HEK293 (cell line): ENCODE data around the gene KRTAP5-1.

Source experiments
- CTCF ChIA-PET: fragments of 350-600 bp; formaldehyde crosslinking; extraction: SDS; loops from one replicate; lab custom pipeline; 2021; ENCODE audit warnings: antibody characterized with exemption; lab: Yijun Ruan, JAX
- POLR2A ChIA-PET: fragments of 300-600 bp; formaldehyde crosslinking; extraction: SDS; loops from one replicate; lab custom pipeline; 2020; ENCODE audit warnings: antibody characterized with exemption, inconsistent platforms; lab: Yijun Ruan, JAX
- H3K27ac ChIP-seq: fragments of 200-500 bp; sonication (Bioruptor generic); 2 replicates; pipeline ENCODE4 v1.5.1; 2014; ENCODE audit warnings: low read depth, low read length, control low read depth, inconsistent platforms; ENCODE audit errors: extremely low read depth
- H3K36me3 ChIP-seq, 2 experiments: fragments of 200-500 bp in 1 of 2; sonication (Bioruptor generic) in 1 of 2; 1 replicate in 1 of 2; 2 replicates in 1 of 2; pipeline ENCODE4 v1.5.1; 2014 to 2017; ENCODE audit warnings: inconsistent platforms in 2 of 2, low read length in 2 of 2; ENCODE audit not compliant: control insufficient read depth in 2 of 2, insufficient read depth in 1 of 2
- H3K4me1 ChIP-seq: fragments of 200-500 bp; sonication (Bioruptor generic); 2 replicates; pipeline ENCODE4 v1.5.1; 2014; ENCODE audit warnings: mild to moderate bottlenecking, low read length, inconsistent platforms; ENCODE audit not compliant: control insufficient read depth, insufficient read depth
- H3K4me3 ChIP-seq: 2 replicates; pipeline ENCODE4 v1.5.1; 2011; ENCODE audit warnings: low read depth, mild to moderate bottlenecking, control low read depth, low read length, moderate library complexity
- H3K9me3 ChIP-seq: fragments of 200-500 bp; sonication (Bioruptor generic); 2 replicates; pipeline ENCODE4 v1.5.1; 2014; ENCODE audit warnings: low read depth, low read length, inconsistent platforms; ENCODE audit not compliant: control insufficient read depth, insufficient read depth
- GLIS2 ChIP-seq: fragments of 450-650 bp; formaldehyde crosslinking; IDR thresholded peaks from 2 replicates; pipeline ENCODE4 v1.5.1; 2016; ENCODE audit warnings: missing biosample characterization, missing genetic modification characterization
- HOXC10 ChIP-seq: sonication (generic); formaldehyde crosslinking; IDR thresholded peaks from 2 replicates; pipeline ENCODE4 v1.8.1; 2023; ENCODE audit warnings: mild to moderate bottlenecking, missing genetic modification reagents
- KLF16 ChIP-seq: fragments of 450-650 bp; formaldehyde crosslinking; IDR thresholded peaks from 2 replicates; pipeline ENCODE4 v1.5.1; 2017; ENCODE audit warnings: missing biosample characterization, missing genetic modification characterization
- KLF8 ChIP-seq: fragments of 450-650 bp; formaldehyde crosslinking; IDR thresholded peaks from 2 replicates; pipeline ENCODE4 v1.5.1; 2016; ENCODE audit warnings: missing biosample characterization, missing genetic modification characterization
- PATZ1 ChIP-seq: fragments of 450-650 bp; formaldehyde crosslinking; IDR thresholded peaks from 2 replicates; pipeline ENCODE4 v1.5.1; 2016; ENCODE audit warnings: missing biosample characterization, missing genetic modification characterization
- SALL2 ChIP-seq: fragments of 450-650 bp; formaldehyde crosslinking; IDR thresholded peaks from 2 replicates; pipeline ENCODE4 v1.5.0; 2017; ENCODE audit warnings: missing biosample characterization, mild to moderate bottlenecking, missing genetic modification characterization, borderline replicate concordance
- YY2 ChIP-seq: fragments of 450-650 bp; formaldehyde crosslinking; IDR thresholded peaks from 2 replicates; pipeline ENCODE4 v1.5.1; 2016; ENCODE audit warnings: missing biosample characterization, missing genetic modification characterization
- ZBTB21 ChIP-seq: fragments of 450-650 bp; formaldehyde crosslinking; IDR thresholded peaks from 2 replicates; pipeline ENCODE4 v1.5.1; 2017; ENCODE audit warnings: missing biosample characterization, missing genetic modification characterization
- ZNF155 ChIP-seq: fragments of 450-650 bp; formaldehyde crosslinking; IDR thresholded peaks from 2 replicates; pipeline ENCODE4 v1.5.1; 2016; ENCODE audit warnings: missing biosample characterization, missing genetic modification characterization
- ZNF157 ChIP-seq: fragments of 450-650 bp; formaldehyde crosslinking; IDR thresholded peaks from 2 replicates; pipeline ENCODE4 v1.5.1; 2016; ENCODE audit warnings: missing biosample characterization, missing genetic modification characterization
- ZNF175 ChIP-seq: fragments of 450-650 bp; formaldehyde crosslinking; IDR thresholded peaks from 2 replicates; pipeline ENCODE4 v1.5.1; 2016; ENCODE audit warnings: missing biosample characterization, missing genetic modification characterization
- ZNF23 ChIP-seq: fragments of 450-650 bp; formaldehyde crosslinking; IDR thresholded peaks from 2 replicates; pipeline ENCODE4 v1.5.1; 2016; ENCODE audit warnings: missing biosample characterization, missing genetic modification characterization, borderline replicate concordance
- ZNF248 ChIP-seq: fragments of 450-650 bp; formaldehyde crosslinking; IDR thresholded peaks from 2 replicates; pipeline ENCODE4 v1.5.1; 2017; ENCODE audit warnings: missing biosample characterization, missing genetic modification characterization
- ZNF398 ChIP-seq: fragments of 450-650 bp; formaldehyde crosslinking; IDR thresholded peaks from 2 replicates; pipeline ENCODE4 v1.5.1; 2017; ENCODE audit warnings: missing biosample characterization, missing genetic modification characterization
- ZNF426 ChIP-seq: fragments of 450-650 bp; formaldehyde crosslinking; IDR thresholded peaks from 2 replicates; pipeline ENCODE4 v1.5.1; 2017; ENCODE audit warnings: missing biosample characterization, missing genetic modification characterization, mild to moderate bottlenecking, inconsistent platforms, moderate library complexity
- ZNF48 ChIP-seq: fragments of 450-650 bp; formaldehyde crosslinking; IDR thresholded peaks from 2 replicates; pipeline ENCODE4 v1.5.1; 2016; ENCODE audit warnings: missing biosample characterization, missing genetic modification characterization
- ZNF510 ChIP-seq: fragments of 450-650 bp; formaldehyde crosslinking; IDR thresholded peaks from 2 replicates; pipeline ENCODE4 v1.5.1; 2018; ENCODE audit warnings: mild to moderate bottlenecking, missing genetic modification characterization, missing biosample characterization; ENCODE audit not compliant: insufficient replicate concordance
- ZNF514 ChIP-seq: fragments of 450-650 bp; formaldehyde crosslinking; IDR thresholded peaks from 2 replicates; pipeline ENCODE4 v1.5.1; 2016; ENCODE audit warnings: missing biosample characterization, missing genetic modification characterization
- ZNF654 ChIP-seq: fragments of 450-650 bp; formaldehyde crosslinking; IDR thresholded peaks from 2 replicates; pipeline ENCODE4 v1.5.1; 2016; ENCODE audit warnings: low read depth, missing biosample characterization, missing genetic modification characterization
- ZNF677 ChIP-seq: fragments of 450-650 bp; IDR thresholded peaks from 2 replicates; pipeline ENCODE4 v1.5.0; 2018; ENCODE audit warnings: missing biosample characterization, mild to moderate bottlenecking, missing genetic modification characterization, moderate library complexity
- ZNF701 ChIP-seq: fragments of 450-650 bp; formaldehyde crosslinking; IDR thresholded peaks from 2 replicates; pipeline ENCODE4 v1.5.1; 2016; ENCODE audit warnings: missing biosample characterization, missing genetic modification characterization
- ZNF785 ChIP-seq: fragments of 450-650 bp; formaldehyde crosslinking; IDR thresholded peaks from 2 replicates; pipeline ENCODE4 v1.5.1; 2016; ENCODE audit warnings: missing biosample characterization, missing genetic modification characterization
- ZNF837 ChIP-seq: fragments of 450-650 bp; formaldehyde crosslinking; IDR thresholded peaks from 2 replicates; pipeline ENCODE4 v1.5.1; 2016; ENCODE audit warnings: missing biosample characterization, missing genetic modification characterization
- ZSCAN16 ChIP-seq: fragments of 450-650 bp; formaldehyde crosslinking; IDR thresholded peaks from 2 replicates; pipeline ENCODE4 v1.5.1; 2016; ENCODE audit warnings: missing biosample characterization, missing genetic modification characterization
- ZSCAN18 ChIP-seq: fragments of 450-650 bp; formaldehyde crosslinking; IDR thresholded peaks from 2 replicates; pipeline ENCODE4 v1.5.1; 2016; ENCODE audit warnings: missing biosample characterization, missing genetic modification characterization
- TF ChIP-seq, protein P1 (sequence below): fragments of 450-650 bp; formaldehyde crosslinking; IDR thresholded peaks from 2 replicates; pipeline ENCODE4 v1.5.1; 2016; ENCODE audit warnings: missing biosample characterization, missing genetic modification characterization
- TF ChIP-seq, protein P2 (sequence below): fragments of 450-650 bp; formaldehyde crosslinking; IDR thresholded peaks from 2 replicates; pipeline ENCODE4 v1.5.1; 2016; ENCODE audit warnings: missing biosample characterization, missing genetic modification characterization

The KRTAP5-1 gene

DNA sequence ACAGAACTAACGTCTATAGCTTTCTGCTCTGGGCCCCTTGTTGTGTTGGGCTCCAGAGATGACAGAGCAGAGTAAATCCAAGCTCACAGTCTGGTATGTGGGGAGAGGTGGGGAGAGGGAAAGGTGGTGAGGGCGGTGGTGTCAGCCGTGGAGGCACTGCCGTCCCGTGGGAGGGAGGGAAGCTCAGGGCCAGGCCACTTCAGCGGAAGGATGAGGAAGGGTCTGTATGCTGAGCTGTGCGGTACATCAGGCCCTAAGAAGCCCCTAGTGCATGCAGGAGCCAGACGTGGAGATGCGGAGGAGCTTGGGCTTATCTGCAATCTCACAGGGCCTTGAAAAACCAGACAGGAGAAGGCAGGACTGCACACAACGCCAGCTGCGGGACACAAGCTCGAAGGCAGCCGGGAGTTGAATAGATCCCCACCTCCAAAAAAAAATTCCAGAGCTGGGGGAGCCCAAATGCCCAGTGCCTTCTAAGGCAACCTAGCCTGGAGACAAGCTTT lies 46.0 kb upstream of the KRTAP5-1 start:
- CTCF ChIA-PET = interaction anchor here (0.6 to 7.2 kb wide), 12 partner anchors 8 to 678 kb away, joined by 3 to 67 read pairs (median 4); partner anchors contain the start of gene KRTAP5-4
- POLR2A ChIA-PET = no interaction called here
- H3K36me3 ChIP-seq = no peaks in the 10 kb centered on the region
- H3K9me3 ChIP-seq = no peaks in the 10 kb centered on the region
- H3K4me3 ChIP-seq = no peak overlapping the region
- TF ChIP-seq ZNF785 (tag by site-specific recombination) (no peak), ZNF701 (tag by site-specific recombination) (no peak), ZNF48 (no peak), ZNF398 (tag by site-specific recombination) (no peak), HOXC10 (CRISPR knock-in tag) (no peak), ZNF175 (tag by site-specific recombination) (no peak), KLF8 (no peak), ZNF654 (no peak), ZNF677 (tag by site-specific recombination) (no peak), ZNF837 (tag by site-specific recombination) (no peak), ZSCAN16 (tag by site-specific recombination) (no peak), SALL2 (tag by site-specific recombination) (no peak), GLIS2 (no peak), ZNF23 (tag by site-specific recombination) (no peak), ZNF155 (tag by site-specific recombination) (no peak), ZNF514 (tag by site-specific recombination) (no peak), ZBTB21 (tag by site-specific recombination) (no peak), ZSCAN18 (tag by site-specific recombination) (no peak)
- TF ChIP-seq, protein P1, sequence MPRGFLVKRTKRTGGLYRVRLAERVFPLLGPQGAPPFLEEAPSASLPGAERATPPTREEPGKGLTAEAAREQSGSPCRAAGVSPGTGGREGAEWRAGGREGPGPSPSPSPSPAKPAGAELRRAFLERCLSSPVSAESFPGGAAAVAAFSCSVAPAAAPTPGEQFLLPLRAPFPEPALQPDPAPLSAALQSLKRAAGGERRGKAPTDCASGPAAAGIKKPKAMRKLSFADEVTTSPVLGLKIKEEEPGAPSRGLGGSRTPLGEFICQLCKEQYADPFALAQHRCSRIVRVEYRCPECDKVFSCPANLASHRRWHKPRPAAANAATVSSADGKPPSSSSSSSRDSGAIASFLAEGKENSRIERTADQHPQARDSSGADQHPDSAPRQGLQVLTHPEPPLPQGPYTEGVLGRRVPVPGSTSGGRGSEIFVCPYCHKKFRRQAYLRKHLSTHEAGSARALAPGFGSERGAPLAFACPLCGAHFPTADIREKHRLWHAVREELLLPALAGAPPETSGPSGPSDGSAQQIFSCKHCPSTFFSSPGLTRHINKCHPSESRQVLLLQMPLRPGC (tag by site-specific recombination) = no peak
- H3K4me1 ChIP-seq = no peaks in the 10 kb centered on the region
- no peak overlapping the region for H3K27ac ChIP-seq

DNA sequence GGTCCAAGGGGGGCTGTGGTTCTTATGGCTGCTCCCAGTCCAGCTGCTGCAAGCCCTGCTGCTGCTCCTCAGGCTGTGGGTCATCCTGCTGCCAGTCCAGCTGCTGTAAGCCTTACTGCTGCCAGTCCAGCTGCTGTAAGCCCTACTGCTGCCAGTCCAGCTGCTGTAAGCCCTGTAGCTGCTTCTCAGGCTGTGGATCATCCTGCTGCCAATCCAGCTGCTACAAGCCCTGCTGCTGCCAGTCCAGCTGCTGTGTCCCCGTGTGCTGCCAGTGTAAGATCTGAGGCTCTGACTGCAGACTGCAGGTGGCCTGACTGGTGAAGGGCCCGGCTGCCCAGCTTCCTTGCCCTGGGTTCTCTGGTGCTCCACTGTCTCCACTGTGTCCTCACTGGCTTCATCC lies 45.2 kb upstream of the KRTAP5-1 start:
- Histone ChIP-seq H3K9me3 (no peaks in the 10 kb centered on the region), H3K27ac (no peak overlapping the region), H3K4me3 (no peak overlapping the region), H3K36me3 (no peaks in the 10 kb centered on the region), H3K4me1 (no peaks in the 10 kb centered on the region)
- ChIA-PET CTCF (interaction anchor here (1.2 to 7.2 kb wide), 7 partner anchors 9 to 520 kb away, joined by 3 to 67 read pairs (median 4); no protein-coding TSS in a partner anchor), POLR2A (no interaction called here)
- no peak for TF ChIP-seq KLF16 (tag by site-specific recombination)
- no peak for TF ChIP-seq ZNF426 (tag by site-specific recombination)
- TF ChIP-seq ZNF510 = no peak
- TF ChIP-seq ZNF248 (tag by site-specific recombination) = no peak
- TF ChIP-seq, protein P1 (tag by site-specific recombination) = no peak
- no peak for TF ChIP-seq PATZ1 (tag by site-specific recombination)
- TF ChIP-seq YY2 (tag by site-specific recombination) = no peak
- TF ChIP-seq, protein P2, sequence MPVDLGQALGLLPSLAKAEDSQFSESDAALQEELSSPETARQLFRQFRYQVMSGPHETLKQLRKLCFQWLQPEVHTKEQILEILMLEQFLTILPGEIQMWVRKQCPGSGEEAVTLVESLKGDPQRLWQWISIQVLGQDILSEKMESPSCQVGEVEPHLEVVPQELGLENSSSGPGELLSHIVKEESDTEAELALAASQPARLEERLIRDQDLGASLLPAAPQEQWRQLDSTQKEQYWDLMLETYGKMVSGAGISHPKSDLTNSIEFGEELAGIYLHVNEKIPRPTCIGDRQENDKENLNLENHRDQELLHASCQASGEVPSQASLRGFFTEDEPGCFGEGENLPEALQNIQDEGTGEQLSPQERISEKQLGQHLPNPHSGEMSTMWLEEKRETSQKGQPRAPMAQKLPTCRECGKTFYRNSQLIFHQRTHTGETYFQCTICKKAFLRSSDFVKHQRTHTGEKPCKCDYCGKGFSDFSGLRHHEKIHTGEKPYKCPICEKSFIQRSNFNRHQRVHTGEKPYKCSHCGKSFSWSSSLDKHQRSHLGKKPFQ = no peak
- no peak for TF ChIP-seq ZNF157 (tag by site-specific recombination)
